IMR-90 (cell line): Measurements from ENCODE around the gene CD69. TPM values are rescaled to one million over a fixed set of nuclear protein-coding genes. Genes with fewer than 3 reads are reported as not detected.

ENCODE experiments used
- ATAC-seq: fragments of 200-7000 bp; cut with Tn5 transposase; 2 replicates; pipeline ENCODE4 v1.9.1; 2020; ENCODE audit warnings: low read depth, mild to moderate bottlenecking, moderate library complexity
- BruUV-seq: library from RNA; stranded (reverse); fragments of 400-500 nt; replicated peaks from 2 replicates; lab custom pipeline; 2021; lab: Mats Ljungman, UMichigan
- CTCF ChIA-PET: fragments of 300-600 bp; formaldehyde crosslinking; extraction: SDS; loops from one replicate; lab custom pipeline; 2021; ENCODE audit warnings: antibody characterized with exemption; lab: Yijun Ruan, JAX
- POLR2A ChIA-PET: fragments of 300-600 bp; sonication (Branson Sonifier 250); formaldehyde crosslinking; loops from one replicate; lab custom pipeline; 2022; ENCODE audit warnings: antibody characterized with exemption; ENCODE audit not compliant: unreplicated experiment; lab: Charles Lee
- DNase-seq: peaks from one replicate; pipeline ENCODE4 v3.0.0; 2013
- H2AFZ ChIP-seq: replicated peaks from 2 replicates; pipeline ENCODE3; 2013; ENCODE audit warnings: low read length, mild to moderate bottlenecking; ENCODE audit not compliant: poor library complexity
- H2AK5ac ChIP-seq: 2 replicates; pipeline ENCODE4 v1.6.1; 2013; ENCODE audit warnings: low read depth, low read length, inconsistent platforms
- H2AK9ac ChIP-seq: replicated peaks from 2 replicates; pipeline ENCODE3; 2013; ENCODE audit warnings: mild to moderate bottlenecking, low read depth, low read length, moderate library complexity; ENCODE audit not compliant: poor library complexity
- H2BK120ac ChIP-seq: 2 replicates; pipeline ENCODE4 v1.6.1; 2013; ENCODE audit warnings: low read depth, low read length, inconsistent platforms
- H2BK15ac ChIP-seq: 3 replicates; pipeline ENCODE4 v1.6.1; 2013; ENCODE audit warnings: low read depth, low read length, inconsistent platforms
- H2BK20ac ChIP-seq: 2 replicates; pipeline ENCODE4 v1.6.1; 2013; ENCODE audit warnings: low read depth, mild to moderate bottlenecking, inconsistent platforms, low read length, moderate library complexity
- H2BK5ac ChIP-seq: 2 replicates; pipeline ENCODE4 v1.6.1; 2013; ENCODE audit warnings: mild to moderate bottlenecking, low read depth, low read length, inconsistent platforms; ENCODE audit not compliant: poor library complexity, severe bottlenecking
- H3K14ac ChIP-seq: replicated peaks from 2 replicates; pipeline ENCODE4 v1.6.1; 2013; ENCODE audit warnings: low read depth, low read length, inconsistent platforms
- H3K18ac ChIP-seq: 2 replicates; pipeline ENCODE4 v1.6.1; 2013; ENCODE audit warnings: low read depth, low read length, control low read depth
- H3K23ac ChIP-seq: 2 replicates; pipeline ENCODE4 v1.6.1; 2013; ENCODE audit warnings: low read depth, low read length, inconsistent platforms
- H3K27ac ChIP-seq: 2 replicates; pipeline ENCODE4 v1.5.1; 2013; ENCODE audit warnings: mild to moderate bottlenecking, control low read depth, low read length; ENCODE audit not compliant: insufficient read depth
- H3K27me3 ChIP-seq: 2 replicates; pipeline ENCODE4 v1.6.1; 2013; ENCODE audit warnings: low read length; ENCODE audit not compliant: control insufficient read depth, insufficient read depth
- H3K36me3 ChIP-seq: 2 replicates; pipeline ENCODE4 v1.6.1; 2013; ENCODE audit warnings: low read length, mixed read lengths; ENCODE audit not compliant: control insufficient read depth, insufficient read depth
- H3K4ac ChIP-seq: 2 replicates; pipeline ENCODE4 v1.6.1; 2013; ENCODE audit warnings: low read depth, low read length, inconsistent platforms
- H3K4me1 ChIP-seq: 2 replicates; pipeline ENCODE4 v1.6.1; 2013; ENCODE audit warnings: low read length, mixed read lengths; ENCODE audit not compliant: control insufficient read depth, insufficient read depth
- H3K4me2 ChIP-seq: 2 replicates; pipeline ENCODE4 v1.6.1; 2013; ENCODE audit warnings: low read depth, mild to moderate bottlenecking, control low read depth, low read length, moderate library complexity
- H3K4me3 ChIP-seq: 2 replicates; pipeline ENCODE4 v1.5.1; 2013; ENCODE audit warnings: low read depth, mild to moderate bottlenecking, control low read depth, low read length, moderate library complexity; ENCODE audit not compliant: insufficient read depth
- H3K56ac ChIP-seq: 2 replicates; pipeline ENCODE4 v1.6.1; 2013; ENCODE audit warnings: low read length, inconsistent platforms; ENCODE audit not compliant: insufficient read depth; ENCODE audit errors: extremely low read depth
- H3K79me1 ChIP-seq, 2 experiments: 2 replicates each; pipeline ENCODE4 v1.6.1; 2013; ENCODE audit warnings: low read length in 2 of 2, inconsistent platforms in 1 of 2, low read depth in 1 of 2
- H3K9ac ChIP-seq: 2 replicates; pipeline ENCODE4 v1.6.1; 2013; ENCODE audit warnings: low read depth, low read length, control low read depth
- H3K9me1 ChIP-seq: 2 replicates; pipeline ENCODE4 v1.6.1; 2013; ENCODE audit warnings: low read length, inconsistent platforms; ENCODE audit not compliant: insufficient read depth
- H3K9me3 ChIP-seq: 2 replicates; pipeline ENCODE4 v1.6.1; 2013; ENCODE audit warnings: low read length; ENCODE audit not compliant: control insufficient read depth, insufficient read depth
- H4K20me1 ChIP-seq: 2 replicates; pipeline ENCODE4 v1.6.1; 2013; ENCODE audit warnings: low read length, inconsistent platforms; ENCODE audit not compliant: insufficient read depth
- H4K5ac ChIP-seq: 2 replicates; pipeline ENCODE4 v1.6.1; 2013; ENCODE audit warnings: mild to moderate bottlenecking, low read depth, low read length, control low read depth
- H4K8ac ChIP-seq, 2 experiments: 2 replicates each; pipeline ENCODE4 v1.6.1; 2013; ENCODE audit warnings: low read depth in 2 of 2, low read length in 2 of 2, control low read depth in 1 of 2, inconsistent platforms in 1 of 2
- H4K91ac ChIP-seq: 2 replicates; pipeline ENCODE4 v1.6.1; 2013; ENCODE audit warnings: low read depth, low read length, inconsistent platforms; ENCODE audit not compliant: insufficient read depth
- BHLHE40 ChIP-seq: fragments of 150-350 bp; IDR thresholded peaks from 2 replicates; pipeline ENCODE4 v1.6.1; 2016; ENCODE audit warnings: mild to moderate bottlenecking, low read depth, low read length
- CEBPB ChIP-seq: IDR thresholded peaks from 2 replicates; pipeline ENCODE4 v1.6.1; 2012; ENCODE audit warnings: low read depth, low read length, improper control_type of control experiment
- MAFK ChIP-seq: IDR thresholded peaks from 2 replicates; pipeline ENCODE4 v1.6.1; 2012; ENCODE audit warnings: low read depth, low read length, improper control_type of control experiment
- MAZ ChIP-seq: IDR thresholded peaks from 2 replicates; pipeline ENCODE4 v1.6.1; 2012; ENCODE audit warnings: low read depth, mild to moderate bottlenecking, low read length, improper control_type of control experiment, moderate library complexity, borderline replicate concordance
- MXI1 ChIP-seq: IDR thresholded peaks from 2 replicates; pipeline ENCODE4 v1.6.1; 2012; ENCODE audit warnings: low read depth, mild to moderate bottlenecking, low read length, moderate library complexity, borderline replicate concordance
- RCOR1 ChIP-seq: IDR thresholded peaks from 2 replicates; pipeline ENCODE4 v1.6.1; 2012; ENCODE audit warnings: mild to moderate bottlenecking, low read length, improper control_type of control experiment; ENCODE audit not compliant: insufficient replicate concordance
- WGBS, 2 experiments: methylation state at CpG; one replicate each; pipeline versions ENCODE4 v1.1.5 to v1.1.7; 2013; ENCODE audit warnings: missing lambda C conversion rate in 2 of 2; ENCODE audit not compliant: insufficient read length in 1 of 2; ENCODE audit errors: extremely low coverage in 2 of 2; 5-methylcytosine and 5-hydroxymethylcytosine counted together
- dilution Hi-C: fragments of 300-500 bp; cut with HindIII; formaldehyde crosslinking; loops from one replicate; pipeline ENCODE4 v1.14.3; 2018; ENCODE audit warnings: low sequenced_read_pairs; ENCODE audit not compliant: unreplicated experiment
- in situ Hi-C: fragments of 300-500 bp; cut with MboI; formaldehyde crosslinking; loops from 3 replicates; pipeline ENCODE4 v1.14.3; 2019; ENCODE audit warnings: low sequenced_read_pairs, inconsistent platforms, mixed read lengths
- intact Hi-C: fragments of 100-400 bp; cut with micrococcal nuclease; formaldehyde crosslinking; loops from 2 replicates; pipeline ENCODE4 v1.10.0; 2022
- polyA plus RNA-seq, 3 experiments: library from polyadenylated mRNA; depleted of rRNA; stranded (reverse); fragments of >200 nt; gene quantifications; 2 replicates each; pipeline ENCODE4 v1.2.3, GENCODE V29; 2012; ENCODE audit warnings: low replicate concordance in 1 of 3
- total RNA-seq: library from RNA; depleted of rRNA; stranded (reverse); fragments of >200 nt; gene quantifications from 2 replicates; pipeline ENCODE4 v1.2.3, GENCODE V29; 2012
- TF ChIP-seq, protein P1 (sequence below): conservative IDR thresholded peaks from 2 replicates; pipeline ENCODE4 v1.5.1; 2012; ENCODE audit warnings: mild to moderate bottlenecking, low read depth, low read length, improper control_type of control experiment
- TF ChIP-seq, protein P2 (sequence below): fragments of 150-350 bp; IDR thresholded peaks from 2 replicates; pipeline ENCODE4 v1.6.1; 2017; ENCODE audit warnings: mild to moderate bottlenecking, antibody characterized with exemption, low read length, low read depth

CD69 gene
- total and polyA plus RNA-seq, 2 of the 4 experiments (the other 2 are of a cell fraction) = not detected

GRCh38 chr12:9757433-9758025, 3.2 kb downstream of the CD69 start:
- in situ Hi-C loops (no loop called here), dilution Hi-C loops (no loop called here), intact Hi-C loops (no loop called here)
- Histone ChIP-seq H3K4me2 (no peak overlapping the region), H3K56ac (no peak overlapping the region), H4K5ac (no peak overlapping the region), H2BK20ac (no peak overlapping the region), H3K18ac (no peak overlapping the region), H3K9me1 (no peaks in the 10 kb centered on the region), H3K79me1 (no peaks in the 10 kb centered on the region), H3K9me3 (no peaks in the 10 kb centered on the region), H4K91ac (no peak overlapping the region), H3K4me3 (no peak overlapping the region), H2AK9ac (no peak overlapping the region), H2AK5ac (no peak overlapping the region), H3K27ac (no peak overlapping the region), H3K4me1 (no peaks in the 10 kb centered on the region), H3K14ac (no peak overlapping the region), H3K9ac (no peak overlapping the region), H3K4ac (no peak overlapping the region), H3K23ac (no peak overlapping the region), H3K36me3 (no peaks in the 10 kb centered on the region), H2BK5ac (no peak overlapping the region), H2BK15ac (no peak overlapping the region), H2BK120ac (no peak overlapping the region), H2AFZ (no peak overlapping the region), H3K27me3 (no peaks in the 10 kb centered on the region), H4K8ac (no peak overlapping the region), H4K20me1 (no peaks in the 10 kb centered on the region)
- CTCF ChIA-PET = no interaction called here
- TF ChIP-seq, protein P1, sequence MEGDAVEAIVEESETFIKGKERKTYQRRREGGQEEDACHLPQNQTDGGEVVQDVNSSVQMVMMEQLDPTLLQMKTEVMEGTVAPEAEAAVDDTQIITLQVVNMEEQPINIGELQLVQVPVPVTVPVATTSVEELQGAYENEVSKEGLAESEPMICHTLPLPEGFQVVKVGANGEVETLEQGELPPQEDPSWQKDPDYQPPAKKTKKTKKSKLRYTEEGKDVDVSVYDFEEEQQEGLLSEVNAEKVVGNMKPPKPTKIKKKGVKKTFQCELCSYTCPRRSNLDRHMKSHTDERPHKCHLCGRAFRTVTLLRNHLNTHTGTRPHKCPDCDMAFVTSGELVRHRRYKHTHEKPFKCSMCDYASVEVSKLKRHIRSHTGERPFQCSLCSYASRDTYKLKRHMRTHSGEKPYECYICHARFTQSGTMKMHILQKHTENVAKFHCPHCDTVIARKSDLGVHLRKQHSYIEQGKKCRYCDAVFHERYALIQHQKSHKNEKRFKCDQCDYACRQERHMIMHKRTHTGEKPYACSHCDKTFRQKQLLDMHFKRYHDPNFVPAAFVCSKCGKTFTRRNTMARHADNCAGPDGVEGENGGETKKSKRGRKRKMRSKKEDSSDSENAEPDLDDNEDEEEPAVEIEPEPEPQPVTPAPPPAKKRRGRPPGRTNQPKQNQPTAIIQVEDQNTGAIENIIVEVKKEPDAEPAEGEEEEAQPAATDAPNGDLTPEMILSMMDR = no peak
- no peak for TF ChIP-seq CEBPB
- TF ChIP-seq BHLHE40 = no peak
- TF ChIP-seq, protein P2, sequence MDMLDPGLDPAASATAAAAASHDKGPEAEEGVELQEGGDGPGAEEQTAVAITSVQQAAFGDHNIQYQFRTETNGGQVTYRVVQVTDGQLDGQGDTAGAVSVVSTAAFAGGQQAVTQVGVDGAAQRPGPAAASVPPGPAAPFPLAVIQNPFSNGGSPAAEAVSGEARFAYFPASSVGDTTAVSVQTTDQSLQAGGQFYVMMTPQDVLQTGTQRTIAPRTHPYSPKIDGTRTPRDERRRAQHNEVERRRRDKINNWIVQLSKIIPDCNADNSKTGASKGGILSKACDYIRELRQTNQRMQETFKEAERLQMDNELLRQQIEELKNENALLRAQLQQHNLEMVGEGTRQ = no peak
- no peak for TF ChIP-seq MXI1
- no peak for TF ChIP-seq MAFK
- TF ChIP-seq MAZ = no peak
- TF ChIP-seq RCOR1 = no peak
- POLR2A ChIA-PET = no interaction called here
- DNase-seq (no peak), ATAC-seq (no peak)
- BruUV-seq = no TSS peak
- WGBS, 2 experiments = no CpG with 5 or more reads among the region's 5 CpGs
